ENCODE results near the gene PRPF40A. TPM values are rescaled to one million over a fixed set of nuclear protein-coding genes. Genes with fewer than 3 reads are reported as not detected.

PRPF40A gene
- total RNA-seq, 2 donors from 2014 or later = 190 to 222 TPM

DNA sequence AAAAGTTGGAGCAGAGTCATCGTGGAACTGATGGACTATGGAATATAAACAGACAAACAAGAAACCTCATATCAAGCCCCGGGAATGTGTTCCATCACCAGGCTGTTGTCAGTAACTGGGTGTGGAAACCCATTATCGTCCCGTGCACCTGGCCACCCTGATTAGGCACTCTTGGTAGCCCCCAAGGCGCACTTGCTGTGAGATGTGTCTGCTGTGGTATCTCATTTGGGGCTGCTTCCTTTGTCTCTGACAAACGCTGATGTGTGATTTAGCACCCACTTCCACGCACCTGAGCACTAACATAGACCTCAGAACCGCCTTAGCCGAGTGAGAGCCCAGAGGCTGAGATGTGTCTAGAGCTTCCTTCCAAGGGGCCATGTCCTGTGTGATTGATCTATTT, 96.3 kb downstream of the PRPF40A start:
- Histone ChIP-seq H3K9ac (ENCODE audit: extremely low read depth, low read length, poor library complexity, severe bottlenecking) (no peak overlapping the region), H3K4me1 (ENCODE audit: control insufficient read depth, insufficient read depth, low read length) (no peaks in the 10 kb centered on the region), H3K27ac (ENCODE audit: low read depth, low read length) (no peak overlapping the region), H3K27me3 (ENCODE audit: control insufficient read depth, insufficient read depth, low read length, poor library complexity, severe bottlenecking) (no peaks in the 10 kb centered on the region), H3K36me3 (ENCODE audit: control insufficient read depth, insufficient read depth, low read length) (peaks cover 66% of the 10 kb centered on the region), H3K4me3 (ENCODE audit: low read length) (no peak overlapping the region), H3K9me3 (ENCODE audit: control insufficient read depth, low read length) (no peaks in the 10 kb centered on the region)
- H3K36me3 Mint-ChIP-seq (ENCODE audit: low read depth) = peaks cover 43% of the 10 kb centered on the region
- H3K27me3 Mint-ChIP-seq (ENCODE audit: insufficient read depth) = no peaks in the 10 kb centered on the region
- TF ChIP-seq, protein P1, sequence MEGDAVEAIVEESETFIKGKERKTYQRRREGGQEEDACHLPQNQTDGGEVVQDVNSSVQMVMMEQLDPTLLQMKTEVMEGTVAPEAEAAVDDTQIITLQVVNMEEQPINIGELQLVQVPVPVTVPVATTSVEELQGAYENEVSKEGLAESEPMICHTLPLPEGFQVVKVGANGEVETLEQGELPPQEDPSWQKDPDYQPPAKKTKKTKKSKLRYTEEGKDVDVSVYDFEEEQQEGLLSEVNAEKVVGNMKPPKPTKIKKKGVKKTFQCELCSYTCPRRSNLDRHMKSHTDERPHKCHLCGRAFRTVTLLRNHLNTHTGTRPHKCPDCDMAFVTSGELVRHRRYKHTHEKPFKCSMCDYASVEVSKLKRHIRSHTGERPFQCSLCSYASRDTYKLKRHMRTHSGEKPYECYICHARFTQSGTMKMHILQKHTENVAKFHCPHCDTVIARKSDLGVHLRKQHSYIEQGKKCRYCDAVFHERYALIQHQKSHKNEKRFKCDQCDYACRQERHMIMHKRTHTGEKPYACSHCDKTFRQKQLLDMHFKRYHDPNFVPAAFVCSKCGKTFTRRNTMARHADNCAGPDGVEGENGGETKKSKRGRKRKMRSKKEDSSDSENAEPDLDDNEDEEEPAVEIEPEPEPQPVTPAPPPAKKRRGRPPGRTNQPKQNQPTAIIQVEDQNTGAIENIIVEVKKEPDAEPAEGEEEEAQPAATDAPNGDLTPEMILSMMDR (conservative IDR thresholded peaks at IDR 0.05) = no peak
- H3K27ac Mint-ChIP-seq = no peak overlapping the region
- DNase-seq = no peak
- no peak overlapping the region for H3K4me3 Mint-ChIP-seq
- H3K4me1 Mint-ChIP-seq = peaks cover 3% of the 10 kb centered on the region
- H3K9me3 Mint-ChIP-seq = no peaks in the 10 kb centered on the region
- WGBS, 2 experiments (ENCODE audit: insufficient coverage in 1 of 2, insufficient read length in 1 of 2) = 95 to 98% methylated on average over 9 of the region's 9 CpGs

DNA sequence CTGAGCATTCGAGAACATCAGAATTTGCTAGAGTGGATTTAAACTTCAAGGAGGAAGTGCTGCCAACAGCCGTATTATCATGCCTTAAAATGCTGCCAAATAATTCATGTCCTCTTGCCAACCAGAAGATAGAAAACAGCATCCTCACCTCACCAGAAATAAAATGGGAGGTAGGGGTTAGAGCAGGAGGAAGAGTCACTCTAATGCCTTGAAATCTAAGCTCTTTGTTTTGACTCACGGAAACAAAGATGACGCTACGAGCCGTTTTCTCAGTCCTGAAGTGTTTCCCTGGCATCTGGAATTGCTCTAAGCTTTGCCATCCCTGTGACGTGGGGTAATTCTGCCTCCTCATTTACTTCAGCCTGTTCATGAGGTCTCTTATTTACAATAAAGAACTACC, 97.1 kb downstream of the PRPF40A start:
- Histone ChIP-seq H3K9ac (ENCODE audit: extremely low read depth, low read length, poor library complexity, severe bottlenecking) (no peak overlapping the region), H3K4me3 (ENCODE audit: low read length) (no peak overlapping the region), H3K9me3 (ENCODE audit: control insufficient read depth, low read length) (no peaks in the 10 kb centered on the region), H3K27ac (ENCODE audit: low read depth, low read length) (no peak overlapping the region), H3K4me1 (ENCODE audit: control insufficient read depth, insufficient read depth, low read length) (no peaks in the 10 kb centered on the region), H3K27me3 (ENCODE audit: control insufficient read depth, insufficient read depth, low read length, poor library complexity, severe bottlenecking) (no peaks in the 10 kb centered on the region), H3K36me3 (ENCODE audit: control insufficient read depth, insufficient read depth, low read length) (peaks cover 69% of the 10 kb centered on the region)
- TF ChIP-seq, protein P1 (conservative IDR thresholded peaks at IDR 0.05) = no peak
- H3K27ac Mint-ChIP-seq = no peak overlapping the region
- peaks cover 3% of the 10 kb centered on the region for H3K4me1 Mint-ChIP-seq
- H3K36me3 Mint-ChIP-seq (ENCODE audit: low read depth) = peaks cover 46% of the 10 kb centered on the region
- no peaks in the 10 kb centered on the region for H3K9me3 Mint-ChIP-seq
- H3K4me3 Mint-ChIP-seq = no peak overlapping the region
- H3K27me3 Mint-ChIP-seq (ENCODE audit: insufficient read depth) = no peaks in the 10 kb centered on the region
- 94 to 99% methylated on average over 6 to 7 of the region's 7 CpGs for WGBS, 2 experiments (ENCODE audit: insufficient coverage in 1 of 2, insufficient read length in 1 of 2)
- DNase-seq = no peak

GRCh38 chr2:152618193-152618564, 99.1 kb downstream of the PRPF40A start:
- peaks cover 59% of the 10 kb centered on the region for H3K36me3 Mint-ChIP-seq (ENCODE audit: low read depth)
- H3K27me3 Mint-ChIP-seq (ENCODE audit: insufficient read depth) = no peaks in the 10 kb centered on the region
- Histone ChIP-seq H3K27me3 (ENCODE audit: control insufficient read depth, insufficient read depth, low read length, poor library complexity, severe bottlenecking) (no peaks in the 10 kb centered on the region), H3K4me3 (ENCODE audit: low read length) (no peak overlapping the region), H3K9ac (ENCODE audit: extremely low read depth, low read length, poor library complexity, severe bottlenecking) (no peak overlapping the region), H3K36me3 (ENCODE audit: control insufficient read depth, insufficient read depth, low read length) (peaks cover 83% of the 10 kb centered on the region), H3K9me3 (ENCODE audit: control insufficient read depth, low read length) (no peaks in the 10 kb centered on the region), H3K27ac (ENCODE audit: low read depth, low read length) (no peak overlapping the region), H3K4me1 (ENCODE audit: control insufficient read depth, insufficient read depth, low read length) (no peaks in the 10 kb centered on the region)
- TF ChIP-seq, protein P1 (conservative IDR thresholded peaks at IDR 0.05) = no peak
- peaks cover 3% of the 10 kb centered on the region for H3K4me1 Mint-ChIP-seq
- no peak overlapping the region for H3K27ac Mint-ChIP-seq
- no peak overlapping the region for H3K4me3 Mint-ChIP-seq
- no peak for DNase-seq
- WGBS, 2 experiments (ENCODE audit: insufficient coverage in 1 of 2, insufficient read length in 1 of 2) = 94 to 100% methylated on average over 4 to 5 of the region's 5 CpGs
- H3K9me3 Mint-ChIP-seq = no peaks in the 10 kb centered on the region

All from endodermal cell (in vitro differentiated cells).